Lower leg skin (tissue), 4 donors: ENCODE results near the gene EFL1. TPM values are rescaled to one million over a fixed set of nuclear protein-coding genes. Genes with fewer than 3 reads are reported as not detected.

Source experiments
- DNase-seq, 2 donors: peaks; one replicate each; pipeline ENCODE4 v3.0.0-alpha.2; 2019; ENCODE audit warnings: low spot score in 2 of 2
- H3K4me3 ChIP-seq: fragments of 200-600 bp; sonication (generic); 2 replicates; pipeline ENCODE4 v1.5.1; 2017; ENCODE audit warnings: mild to moderate bottlenecking, low read depth; ENCODE audit not compliant: poor library complexity, severe bottlenecking
- CTCF ChIP-seq, 3 donors: fragments of 450-650 bp; IDR thresholded peaks; one replicate each; pipeline ENCODE4 v1.5.1; 2016; ENCODE audit warnings: antibody characterized with exemption in 3 of 3, mild to moderate bottlenecking in 3 of 3, moderate library complexity in 2 of 3
- POLR2A ChIP-seq, 2 donors: fragments of 450-650 bp; IDR thresholded peaks; one replicate each; pipeline ENCODE4 v1.6.1; 2016 to 2017; ENCODE audit warnings: antibody characterized with exemption in 2 of 2, mild to moderate bottlenecking in 1 of 2, moderate library complexity in 1 of 2
- WGBS, 2 donors: methylation state at CpG; one replicate each; pipeline ENCODE4 v1.1.5; 2018; 5-methylcytosine and 5-hydroxymethylcytosine counted together
- intact Hi-C: fragments of 100-400 bp; cut with DNase I; formaldehyde crosslinking; loops from one replicate; pipeline ENCODE4 v1.15.0; 2023; ENCODE audit warnings: low total_unique reads
- total RNA-seq, 4 donors: library from RNA; depleted of rRNA; stranded (reverse); fragments of >200 nt; gene quantifications; one replicate each; pipeline ENCODE4 v1.1.0, GENCODE V29; 2016

EFL1 gene
- total RNA-seq, 4 donors from 2014 or later: 17.8 to 20.7 (median 19.5) TPM

- no peak for TF ChIP-seq CTCF (IDR thresholded peaks at IDR 0.05)
- no peak for TF ChIP-seq POLR2A (IDR thresholded peaks at IDR 0.05)
- H3K4me3 ChIP-seq: no peak overlapping the region
- 54 to 62% methylated on average over 3 of the region's 3 CpGs for WGBS, 2 donors
- intact Hi-C loops: no loop called here
- peak in 1 of 2 donors; percentile 54 for DNase-seq
Observed at GRCh38 chr15:82118040-82118439, 144.5 kb downstream of the EFL1 start.

GRCh38 chr15:82117296-82117695 is 145.2 kb downstream of the EFL1 start:
- H3K4me3 ChIP-seq: no peak overlapping the region
- no peak for TF ChIP-seq CTCF (IDR thresholded peaks at IDR 0.05)
- no peak for TF ChIP-seq POLR2A (IDR thresholded peaks at IDR 0.05)
- WGBS, 2 donors: 78 to 100% methylated on average over 6 of the region's 6 CpGs
- intact Hi-C loops: no loop called here
- DNase-seq: peak in 1 of 2 donors; percentile 76

GRCh38 chr15:82114660-82115059 is 147.9 kb downstream of the EFL1 start:
- intact Hi-C loops: no loop called here
- no peak overlapping the region for H3K4me3 ChIP-seq
- TF ChIP-seq POLR2A (IDR thresholded peaks at IDR 0.05): no peak
- TF ChIP-seq CTCF (IDR thresholded peaks at IDR 0.05): no peak
- 83 to 85% methylated on average over 5 of the region's 5 CpGs for WGBS, 2 donors
- peak in 1 of 2 donors; percentile 65 for DNase-seq

GRCh38 chr15:82113106-82113715 is 149.3 kb downstream of the EFL1 start:
- H3K4me3 ChIP-seq: no peak overlapping the region
- peak in 1 of 2 donors; percentile 3 for DNase-seq
- TF ChIP-seq POLR2A (IDR thresholded peaks at IDR 0.05) (no peak), CTCF (IDR thresholded peaks at IDR 0.05) (no peak)
- intact Hi-C loops: no loop called here
- 77 to 88% methylated on average over 1 of the region's 1 CpG for WGBS, 2 donors

- intact Hi-C loops: no loop called here
- no peak for DNase-seq
- TF ChIP-seq POLR2A (IDR thresholded peaks at IDR 0.05): no peak
- no peak for TF ChIP-seq CTCF (IDR thresholded peaks at IDR 0.05)
- 65 to 81% methylated on average over 9 of the region's 9 CpGs for WGBS, 2 donors
- no peak overlapping the region for H3K4me3 ChIP-seq
Observed at GRCh38 chr15:82111918-82112317, 150.6 kb downstream of the EFL1 start.

GRCh38 chr15:82110144-82110543 is 152.4 kb downstream of the EFL1 start:
- TF ChIP-seq CTCF (IDR thresholded peaks at IDR 0.05) (no peak), POLR2A (IDR thresholded peaks at IDR 0.05) (no peak)
- intact Hi-C loops: no loop called here
- 97 to 99% methylated on average over 5 of the region's 5 CpGs for WGBS, 2 donors
- H3K4me3 ChIP-seq: no peak overlapping the region
- DNase-seq: no peak
